ENCODE results near the gene TPGS2. TPM values are rescaled to one million over a fixed set of nuclear protein-coding genes. Genes with fewer than 3 reads are reported as not detected.

Gene TPGS2
- total RNA-seq, 1 donor from 2014 or later, result 138 TPM

GRCh38 chr18:36772241-36772723 is 56.5 kb downstream of the TPGS2 start:
- DNase-seq (ENCODE audit: low spot score), result no peak
- peaks cover 8% of the 10 kb centered on the region for H3K4me1 Mint-ChIP-seq (ENCODE audit: unreplicated experiment)
- H3K27ac Mint-ChIP-seq (ENCODE audit: unreplicated experiment), result no peak overlapping the region
- no peaks in the 10 kb centered on the region for H3K36me3 Mint-ChIP-seq (ENCODE audit: low read depth, unreplicated experiment)
- H3K27me3 Mint-ChIP-seq (ENCODE audit: unreplicated experiment), result peaks cover 4% of the 10 kb centered on the region
- H3K4me3 Mint-ChIP-seq (ENCODE audit: unreplicated experiment), result no peak overlapping the region
- no peak for TF ChIP-seq CTCF (IDR thresholded peaks at IDR 0.05; ENCODE audit: unreplicated experiment)
- no peaks in the 10 kb centered on the region for H3K9me3 Mint-ChIP-seq (ENCODE audit: unreplicated experiment)

GRCh38 chr18:36771245-36771644 is 57.6 kb downstream of the TPGS2 start:
- no peaks in the 10 kb centered on the region for H3K36me3 Mint-ChIP-seq (ENCODE audit: low read depth, unreplicated experiment)
- peaks cover 4% of the 10 kb centered on the region for H3K27me3 Mint-ChIP-seq (ENCODE audit: unreplicated experiment)
- no peak overlapping the region for H3K4me3 Mint-ChIP-seq (ENCODE audit: unreplicated experiment)
- H3K4me1 Mint-ChIP-seq (ENCODE audit: unreplicated experiment), result peaks cover 8% of the 10 kb centered on the region
- TF ChIP-seq CTCF (IDR thresholded peaks at IDR 0.05; ENCODE audit: unreplicated experiment), result no peak
- H3K9me3 Mint-ChIP-seq (ENCODE audit: unreplicated experiment), result no peaks in the 10 kb centered on the region
- no peak overlapping the region for H3K27ac Mint-ChIP-seq (ENCODE audit: unreplicated experiment)
- DNase-seq (ENCODE audit: low spot score), result no peak

- Mint-ChIP-seq H3K4me1 (ENCODE audit: unreplicated experiment) (peaks cover 8% of the 10 kb centered on the region), H3K27me3 (ENCODE audit: unreplicated experiment) (peaks cover 4% of the 10 kb centered on the region), H3K9me3 (ENCODE audit: unreplicated experiment) (no peaks in the 10 kb centered on the region), H3K4me3 (ENCODE audit: unreplicated experiment) (no peak overlapping the region), H3K27ac (ENCODE audit: unreplicated experiment) (no peak overlapping the region), H3K36me3 (ENCODE audit: low read depth, unreplicated experiment) (no peaks in the 10 kb centered on the region)
- no peak for DNase-seq (ENCODE audit: low spot score)
- no peak for TF ChIP-seq CTCF (IDR thresholded peaks at IDR 0.05; ENCODE audit: unreplicated experiment)
These were observed 58.4 kb downstream of the TPGS2 start for GRCh38 chr18:36770315-36770946.

GRCh38 chr18:36769611-36770314 is 59.0 kb downstream of the TPGS2 start:
- Mint-ChIP-seq H3K4me1 (ENCODE audit: unreplicated experiment) (peaks cover 8% of the 10 kb centered on the region), H3K9me3 (ENCODE audit: unreplicated experiment) (no peaks in the 10 kb centered on the region), H3K4me3 (ENCODE audit: unreplicated experiment) (no peak overlapping the region), H3K27me3 (ENCODE audit: unreplicated experiment) (peaks cover 4% of the 10 kb centered on the region), H3K27ac (ENCODE audit: unreplicated experiment) (no peak overlapping the region), H3K36me3 (ENCODE audit: low read depth, unreplicated experiment) (no peaks in the 10 kb centered on the region)
- peak; percentile 57 for DNase-seq (ENCODE audit: low spot score)
- TF ChIP-seq CTCF (IDR thresholded peaks at IDR 0.05; ENCODE audit: unreplicated experiment), result peak; percentile 4

- TF ChIP-seq CTCF (IDR thresholded peaks at IDR 0.05; ENCODE audit: unreplicated experiment), result no peak
- no peak for DNase-seq (ENCODE audit: low spot score)
- Mint-ChIP-seq H3K27ac (ENCODE audit: unreplicated experiment) (no peak overlapping the region), H3K27me3 (ENCODE audit: unreplicated experiment) (peaks cover 4% of the 10 kb centered on the region), H3K36me3 (ENCODE audit: low read depth, unreplicated experiment) (no peaks in the 10 kb centered on the region), H3K4me1 (ENCODE audit: unreplicated experiment) (peaks cover 8% of the 10 kb centered on the region), H3K4me3 (ENCODE audit: unreplicated experiment) (no peak overlapping the region), H3K9me3 (ENCODE audit: unreplicated experiment) (no peaks in the 10 kb centered on the region)
These were observed 59.6 kb downstream of the TPGS2 start for GRCh38 chr18:36769172-36769571.
